ENCODE measurements around the gene PCDH1.

DNA sequence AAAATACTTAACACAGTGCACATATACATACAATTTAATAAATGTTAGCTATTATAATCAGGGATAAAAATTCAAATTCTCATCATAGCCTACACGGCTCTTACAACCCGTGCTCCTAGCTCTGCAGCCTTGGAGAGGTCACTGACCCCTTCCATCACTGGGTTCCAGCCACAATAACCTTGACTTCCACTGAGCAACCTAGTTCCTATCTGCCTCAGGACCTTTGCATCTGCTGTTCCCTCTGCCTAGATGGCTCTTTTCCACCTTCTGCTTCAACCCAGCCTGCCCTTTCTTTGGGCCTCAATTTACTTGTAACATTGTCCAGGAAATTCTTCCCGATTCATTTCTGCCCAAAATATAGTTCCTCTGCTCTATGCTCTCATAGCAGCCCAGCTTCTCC lies 36.6 kb upstream of the PCDH1 start:
- TF ChIP-seq, protein P1, sequence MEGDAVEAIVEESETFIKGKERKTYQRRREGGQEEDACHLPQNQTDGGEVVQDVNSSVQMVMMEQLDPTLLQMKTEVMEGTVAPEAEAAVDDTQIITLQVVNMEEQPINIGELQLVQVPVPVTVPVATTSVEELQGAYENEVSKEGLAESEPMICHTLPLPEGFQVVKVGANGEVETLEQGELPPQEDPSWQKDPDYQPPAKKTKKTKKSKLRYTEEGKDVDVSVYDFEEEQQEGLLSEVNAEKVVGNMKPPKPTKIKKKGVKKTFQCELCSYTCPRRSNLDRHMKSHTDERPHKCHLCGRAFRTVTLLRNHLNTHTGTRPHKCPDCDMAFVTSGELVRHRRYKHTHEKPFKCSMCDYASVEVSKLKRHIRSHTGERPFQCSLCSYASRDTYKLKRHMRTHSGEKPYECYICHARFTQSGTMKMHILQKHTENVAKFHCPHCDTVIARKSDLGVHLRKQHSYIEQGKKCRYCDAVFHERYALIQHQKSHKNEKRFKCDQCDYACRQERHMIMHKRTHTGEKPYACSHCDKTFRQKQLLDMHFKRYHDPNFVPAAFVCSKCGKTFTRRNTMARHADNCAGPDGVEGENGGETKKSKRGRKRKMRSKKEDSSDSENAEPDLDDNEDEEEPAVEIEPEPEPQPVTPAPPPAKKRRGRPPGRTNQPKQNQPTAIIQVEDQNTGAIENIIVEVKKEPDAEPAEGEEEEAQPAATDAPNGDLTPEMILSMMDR (IDR thresholded peaks at IDR 0.05): no peak
- TF ChIP-seq POLR2A (IDR thresholded peaks at IDR 0.05) (no peak), EP300 (IDR thresholded peaks at IDR 0.05) (no peak)
